Kidney epithelial cell (primary cell): ENCODE data around the gene DNAJB14. TPM values are rescaled to one million over a fixed set of nuclear protein-coding genes. Genes with fewer than 3 reads are reported as not detected.
A peak's percentile ranks its signal among the peaks of the same experiment; 100 is the strongest.

ENCODE experiments used
- DNase-seq: peaks from one replicate; pipeline ENCODE4 v3.0.0-alpha.2; 2010; ENCODE audit warnings: low read depth
- H3K27me3 ChIP-seq: 2 replicates; pipeline ENCODE4 v1.6.0; 2011; ENCODE audit warnings: low read length; ENCODE audit not compliant: control insufficient read depth, insufficient read depth
- H3K36me3 ChIP-seq: 2 replicates; pipeline ENCODE4 v1.5.1; 2011; ENCODE audit warnings: low read length; ENCODE audit not compliant: control insufficient read depth, insufficient read depth
- H3K4me3 ChIP-seq: 2 replicates; pipeline ENCODE4 v1.5.1; 2011; ENCODE audit warnings: low read depth, mild to moderate bottlenecking, control low read depth, low read length
- CTCF ChIP-seq: IDR thresholded peaks from 2 replicates; pipeline ENCODE4 v1.5.1; 2011; ENCODE audit warnings: mild to moderate bottlenecking, moderate library complexity, low read length, control low read depth, inconsistent platforms; ENCODE audit not compliant: insufficient read depth, poor library complexity, severe bottlenecking
- total RNA-seq: library from RNA; depleted of rRNA; stranded (reverse); fragments of >200 nt; gene quantifications from 2 replicates; pipeline ENCODE4 v1.2.3, GENCODE V29; 2015

DNAJB14 gene
- total RNA-seq, 1 donor from 2014 or later = 20.6 TPM

- DNase-seq = no peak
- Histone ChIP-seq H3K36me3 (no peaks in the 10 kb centered on the region), H3K4me3 (peak overlapping the region; percentile 98), H3K27me3 (no peaks in the 10 kb centered on the region)
- TF ChIP-seq CTCF = no peak
These were observed 52.6 kb downstream of the DNAJB14 start for GRCh38 chr4:99893839-99894160.

DNA sequence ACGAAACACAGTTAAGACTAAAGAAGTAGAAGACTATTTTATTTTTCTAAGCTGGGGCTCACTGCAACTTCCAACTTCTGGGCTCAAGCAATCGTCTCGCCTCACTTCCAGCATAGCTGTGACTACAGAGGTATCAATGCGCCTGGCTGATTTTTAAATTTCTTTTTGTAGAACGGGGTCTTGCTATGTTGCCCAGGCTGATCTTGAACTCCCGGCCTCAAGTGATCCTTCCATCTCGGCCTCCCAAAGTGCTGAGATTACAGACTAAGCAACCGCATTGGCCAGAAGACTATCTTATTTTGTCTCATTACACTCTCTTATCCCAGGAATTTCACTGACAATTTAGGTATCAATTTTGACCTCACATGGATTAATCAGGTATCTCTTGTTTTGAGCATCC is 53.4 kb downstream of the DNAJB14 start:
- H3K36me3 ChIP-seq = no peaks in the 10 kb centered on the region
- peak overlapping the region; percentile 98 for H3K4me3 ChIP-seq
- no peak for DNase-seq
- no peak for TF ChIP-seq CTCF
- no peaks in the 10 kb centered on the region for H3K27me3 ChIP-seq

GRCh38 chr4:99891351-99891750 is 55.1 kb downstream of the DNAJB14 start:
- no peak for TF ChIP-seq CTCF
- DNase-seq = no peak
- H3K27me3 ChIP-seq = no peaks in the 10 kb centered on the region
- no peaks in the 10 kb centered on the region for H3K36me3 ChIP-seq
- no peak overlapping the region for H3K4me3 ChIP-seq

DNA sequence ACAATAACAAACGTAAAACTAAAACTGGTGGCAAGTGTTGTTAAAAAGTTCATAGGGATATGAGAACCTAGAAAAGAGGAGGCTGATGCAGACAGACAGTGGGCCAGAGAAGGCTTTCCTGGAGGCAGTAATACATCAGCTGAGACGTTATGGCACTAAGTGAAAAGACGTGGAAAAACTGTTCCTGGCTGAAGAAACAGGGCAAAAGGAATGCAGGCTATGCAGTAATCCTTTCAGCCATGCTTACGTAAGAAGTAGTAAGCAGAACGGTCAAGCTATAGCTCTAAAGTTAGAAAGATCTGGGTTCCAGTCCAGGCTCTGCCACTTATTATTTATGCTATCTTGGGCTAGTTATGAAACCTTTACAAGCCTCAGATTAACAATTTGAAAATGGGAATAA is 58.6 kb downstream of the DNAJB14 start:
- H3K36me3 ChIP-seq = no peaks in the 10 kb centered on the region
- TF ChIP-seq CTCF = no peak
- H3K4me3 ChIP-seq = no peak overlapping the region
- no peak for DNase-seq
- H3K27me3 ChIP-seq = no peaks in the 10 kb centered on the region

- Histone ChIP-seq H3K4me3 (no peak overlapping the region), H3K27me3 (no peaks in the 10 kb centered on the region), H3K36me3 (no peaks in the 10 kb centered on the region)
- no peak for TF ChIP-seq CTCF
- DNase-seq = no peak
These were observed 60.3 kb downstream of the DNAJB14 start for GRCh38 chr4:99886146-99886545.

DNA sequence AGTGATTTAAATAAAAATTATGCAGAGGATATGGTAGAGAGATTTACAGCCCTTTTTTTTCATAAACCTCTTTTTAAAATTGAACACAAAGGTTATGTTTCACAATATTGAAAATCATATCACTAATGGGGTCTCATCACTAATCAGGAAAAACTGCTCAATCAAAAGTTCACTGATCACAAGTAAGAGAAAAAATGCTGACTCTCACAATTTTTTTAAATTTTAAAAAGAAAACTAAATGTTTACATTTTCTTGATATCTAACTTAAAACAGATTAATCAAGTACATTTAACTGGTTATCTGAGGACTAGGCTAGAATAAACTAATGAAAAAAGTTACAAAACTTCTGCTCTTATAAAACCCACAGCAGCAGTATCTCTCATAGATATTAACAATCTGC is 60.7 kb downstream of the DNAJB14 start:
- DNase-seq = no peak
- no peak for TF ChIP-seq CTCF
- Histone ChIP-seq H3K36me3 (no peaks in the 10 kb centered on the region), H3K4me3 (no peak overlapping the region), H3K27me3 (no peaks in the 10 kb centered on the region)
